Nephron (organoid): ENCODE measurements around the gene RPS6KC1.
"Not testable (repeated sequence)": the region's sequence is repeated elsewhere in the genome, so short reads cannot be mapped to it uniquely, and the experiment has no call there.

Experiments used
- H3K27ac Mint-ChIP-seq, 3 experiments: 2 replicates each; pipeline ENCODE4 v1.8.0; 2020; ENCODE audit warnings: mixed read lengths in 3 of 3, mild to moderate bottlenecking in 2 of 3, moderate library complexity in 1 of 3
- H3K27me3 Mint-ChIP-seq: 2 replicates; pipeline ENCODE4 v1.8.0; 2021; ENCODE audit warnings: low read depth, mild to moderate bottlenecking, moderate library complexity, mixed read lengths
- H3K36me3 Mint-ChIP-seq: 2 replicates; pipeline ENCODE4 v1.8.0; 2020; ENCODE audit warnings: low read depth, mixed read lengths
- H3K4me1 Mint-ChIP-seq: 2 replicates; pipeline ENCODE4 v1.8.0; 2020; ENCODE audit warnings: mixed read lengths
- H3K4me3 Mint-ChIP-seq, 3 experiments: 2 replicates each; pipeline ENCODE4 v1.8.0; 2020; ENCODE audit warnings: mild to moderate bottlenecking in 3 of 3, mixed read lengths in 3 of 3, moderate library complexity in 2 of 3
- H3K9me3 Mint-ChIP-seq: 2 replicates; pipeline ENCODE4 v1.8.0; 2020; ENCODE audit warnings: mixed read lengths
- CTCF ChIP-seq, 3 experiments: fragments of 200-600 bp; sonication (generic); IDR thresholded peaks; one replicate each; pipeline ENCODE4 v1.5.0; 2021; ENCODE audit warnings: antibody characterized with exemption in 3 of 3; ENCODE audit not compliant: unreplicated experiment in 3 of 3

Gene RPS6KC1

GRCh38 chr1:213159376-213159775 lies 108.3 kb downstream of the RPS6KC1 start:
- H3K4me3 Mint-ChIP-seq, result no peak overlapping the region
- no peaks in the 10 kb centered on the region for H3K27me3 Mint-ChIP-seq
- H3K36me3 Mint-ChIP-seq, result peaks cover 38% of the 10 kb centered on the region
- no peak for TF ChIP-seq CTCF (IDR thresholded peaks at IDR 0.05; ENCODE audit: unreplicated experiment in 3 of 3)
- H3K9me3 Mint-ChIP-seq, result peaks cover 15% of the 10 kb centered on the region
- H3K27ac Mint-ChIP-seq, result no peak overlapping the region
- no peaks in the 10 kb centered on the region for H3K4me1 Mint-ChIP-seq

GRCh38 chr1:213160442-213160841 lies 109.4 kb downstream of the RPS6KC1 start:
- H3K27me3 Mint-ChIP-seq, H3K27ac Mint-ChIP-seq, H3K4me1 Mint-ChIP-seq, H3K9me3 Mint-ChIP-seq, H3K4me3 Mint-ChIP-seq: not testable (repeated sequence)
- H3K36me3 Mint-ChIP-seq, result peaks cover 27% of the 10 kb centered on the region

- no peaks in the 10 kb centered on the region for H3K27me3 Mint-ChIP-seq
- H3K4me3 Mint-ChIP-seq, result no peak overlapping the region
- no peaks in the 10 kb centered on the region for H3K9me3 Mint-ChIP-seq
- no peak for TF ChIP-seq CTCF (IDR thresholded peaks at IDR 0.05; ENCODE audit: unreplicated experiment in 3 of 3)
- peaks cover 12% of the 10 kb centered on the region for H3K4me1 Mint-ChIP-seq
- peaks cover 19% of the 10 kb centered on the region for H3K36me3 Mint-ChIP-seq
- H3K27ac Mint-ChIP-seq, result no peak overlapping the region
Observed at GRCh38 chr1:213162338-213162737, 111.3 kb downstream of the RPS6KC1 start.

GRCh38 chr1:213162862-213163261 lies 111.8 kb downstream of the RPS6KC1 start:
- Mint-ChIP-seq H3K9me3 (no peaks in the 10 kb centered on the region), H3K27ac (no peak overlapping the region), H3K36me3 (peaks cover 13% of the 10 kb centered on the region), H3K4me1 (peaks cover 12% of the 10 kb centered on the region), H3K4me3 (no peak overlapping the region), H3K27me3 (no peaks in the 10 kb centered on the region)
- TF ChIP-seq CTCF (IDR thresholded peaks at IDR 0.05; ENCODE audit: unreplicated experiment in 3 of 3), result no peak

- Mint-ChIP-seq H3K9me3 (no peaks in the 10 kb centered on the region), H3K27ac (no peak overlapping the region), H3K4me3 (no peak overlapping the region), H3K4me1 (peaks cover 12% of the 10 kb centered on the region), H3K36me3 (peaks cover 9% of the 10 kb centered on the region), H3K27me3 (no peaks in the 10 kb centered on the region)
- no peak for TF ChIP-seq CTCF (IDR thresholded peaks at IDR 0.05; ENCODE audit: unreplicated experiment in 3 of 3)
Observed at GRCh38 chr1:213163278-213163711, 112.3 kb downstream of the RPS6KC1 start.

- Mint-ChIP-seq H3K27me3 (no peaks in the 10 kb centered on the region), H3K4me1 (peaks cover 12% of the 10 kb centered on the region), H3K4me3 (no peak overlapping the region), H3K9me3 (no peaks in the 10 kb centered on the region), H3K27ac (no peak overlapping the region), H3K36me3 (peaks cover 12% of the 10 kb centered on the region)
- no peak for TF ChIP-seq CTCF (IDR thresholded peaks at IDR 0.05; ENCODE audit: unreplicated experiment in 3 of 3)
Observed at GRCh38 chr1:213164561-213164960, 113.5 kb downstream of the RPS6KC1 start.
